Stimulated activated naive CD8-positive, alpha-beta T cell treated with anti-CD3 and anti-CD28 coated beads, Interleukin-15, Interleukin-2, amounts not matched to agents 100 U/mL and 50 U/mL, for 24 hours (primary cell): ENCODE measurements around the gene BIN1.

Experiments
- ATAC-seq: fragments of 150-1000 bp; cut with Tn5 transposase; one replicate; pipeline ENCODE4 v1.10.0; 2021
- DNase-seq: peaks from one replicate; pipeline ENCODE4 v3.0.0; 2021

The BIN1 gene

DNA sequence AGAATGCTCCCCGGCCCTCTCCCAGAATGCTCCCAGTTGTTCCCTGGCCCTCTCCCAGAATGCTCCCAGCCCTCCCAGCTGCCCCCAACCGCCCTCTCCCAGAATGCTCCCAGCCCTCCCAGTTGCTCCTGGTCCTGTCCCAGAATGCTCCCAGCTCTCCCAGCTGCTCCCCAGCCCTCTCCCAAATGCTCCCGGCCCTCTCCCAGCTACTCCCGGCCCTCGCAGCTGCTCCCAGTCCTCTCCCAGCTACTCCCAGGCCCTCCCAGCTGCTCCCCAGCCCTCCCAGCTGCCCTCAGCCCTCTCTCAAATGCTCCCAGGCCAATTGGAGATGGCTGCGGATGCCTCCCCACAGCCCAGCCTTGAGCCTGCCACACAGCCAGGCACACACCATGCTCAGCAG is 31.1 kb downstream of the BIN1 start:
- DNase-seq, result no peak
- ATAC-seq, result no peak

DNA sequence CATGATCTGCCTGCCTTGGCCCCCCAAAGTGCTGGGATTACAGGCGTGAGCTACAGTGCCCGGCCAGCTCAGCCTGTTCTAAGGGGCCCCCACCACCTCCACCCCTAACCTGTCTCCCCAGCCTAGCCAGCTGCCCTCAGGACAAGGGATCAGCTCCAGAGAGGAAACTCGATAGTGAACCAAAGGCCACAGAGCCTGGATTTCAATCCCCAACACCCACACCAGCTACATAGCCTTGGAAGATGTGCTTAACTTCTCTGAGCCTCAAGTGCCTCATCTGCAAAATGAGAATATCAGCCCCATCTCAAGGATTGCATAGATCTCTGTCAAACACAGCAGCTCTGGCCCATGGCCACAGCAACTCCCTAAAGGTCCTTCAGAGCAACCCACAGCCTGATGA is 32.0 kb downstream of the BIN1 start:
- no peak for DNase-seq
- ATAC-seq, result no peak

DNA sequence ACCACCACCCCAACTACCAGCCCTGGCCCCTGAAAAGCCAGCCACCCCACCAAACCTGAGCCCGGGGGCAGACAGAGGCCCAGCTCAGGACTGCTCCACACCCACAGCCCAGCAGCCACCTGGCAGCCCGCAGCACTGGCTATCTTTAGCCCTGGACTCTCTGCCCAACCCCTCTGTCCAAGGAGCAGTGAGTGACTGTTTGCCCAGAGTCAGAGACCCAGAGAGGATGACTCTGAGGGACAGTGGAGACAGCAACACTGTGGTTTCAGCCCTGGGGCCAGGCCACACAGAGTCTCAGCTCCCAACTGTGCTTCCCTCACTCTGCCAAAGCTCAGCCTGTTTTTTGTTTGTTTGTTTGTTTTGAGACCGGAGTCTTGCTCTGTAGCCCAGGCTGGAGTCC is 32.6 kb downstream of the BIN1 start:
- no peak for ATAC-seq
- DNase-seq, result no peak

DNA sequence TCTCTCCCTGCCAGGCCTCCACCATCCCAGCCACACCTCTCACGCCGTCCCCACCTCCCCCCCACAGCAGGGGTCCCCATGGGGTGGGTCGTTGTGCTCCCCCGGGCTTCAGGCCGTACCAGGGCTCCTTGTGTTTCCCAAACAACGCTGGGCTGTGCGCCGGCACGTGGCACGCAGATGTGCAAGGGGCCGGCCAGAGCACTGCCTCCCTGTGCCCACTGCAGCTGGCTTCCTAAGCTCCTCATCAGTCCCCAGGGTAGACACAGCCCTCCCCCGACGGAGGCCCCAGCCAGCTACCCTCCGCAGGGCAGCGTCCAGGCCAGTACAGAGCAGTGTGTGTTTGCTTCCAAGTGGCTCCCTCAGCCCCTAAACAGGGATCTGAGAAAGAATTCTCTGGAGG is 34.0 kb downstream of the BIN1 start:
- DNase-seq (no peak), ATAC-seq (no peak)

DNA sequence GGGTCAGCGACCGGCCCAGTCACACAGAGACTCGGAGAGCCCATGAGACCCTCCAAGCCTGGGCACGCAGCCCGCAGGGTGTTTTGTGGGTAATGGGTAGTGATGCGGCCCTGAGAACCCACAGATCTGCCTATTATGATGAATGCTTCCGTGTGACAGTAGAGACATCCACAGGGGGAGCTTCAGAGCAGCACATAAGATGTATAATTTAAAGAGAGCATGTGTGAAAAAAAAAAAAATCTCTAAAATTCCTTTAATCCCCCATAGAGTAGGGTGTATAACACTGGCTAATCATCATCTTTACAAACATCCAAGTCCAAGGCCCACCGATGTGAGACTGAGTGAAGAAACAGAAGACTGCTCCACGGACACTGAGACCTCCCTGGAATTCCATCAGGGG is 34.6 kb downstream of the BIN1 start:
- ATAC-seq (no peak), DNase-seq (no peak)

DNA sequence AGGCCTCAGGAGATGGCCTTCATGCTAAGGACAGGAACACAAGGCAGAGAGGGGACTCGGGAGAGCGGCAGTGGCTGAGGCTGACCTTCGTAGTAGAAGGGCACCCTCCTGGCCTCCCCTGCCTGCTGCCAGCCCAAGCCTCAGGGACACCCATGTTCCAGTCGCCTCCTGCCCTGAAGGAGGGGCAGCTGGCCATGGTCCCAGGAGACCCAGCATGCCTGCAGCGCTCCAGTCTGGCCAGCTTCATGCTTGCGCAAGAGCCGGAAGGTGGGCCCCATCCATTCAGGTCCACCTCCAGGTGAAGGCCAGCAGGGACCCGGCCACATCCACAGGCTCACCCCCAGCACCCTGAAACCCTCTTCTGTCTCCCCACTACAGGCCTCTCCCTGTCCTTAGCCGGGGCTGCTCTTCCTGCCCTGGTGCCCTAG is 35.0 kb downstream of the BIN1 start:
- no peak for DNase-seq
- ATAC-seq, result no peak

DNA sequence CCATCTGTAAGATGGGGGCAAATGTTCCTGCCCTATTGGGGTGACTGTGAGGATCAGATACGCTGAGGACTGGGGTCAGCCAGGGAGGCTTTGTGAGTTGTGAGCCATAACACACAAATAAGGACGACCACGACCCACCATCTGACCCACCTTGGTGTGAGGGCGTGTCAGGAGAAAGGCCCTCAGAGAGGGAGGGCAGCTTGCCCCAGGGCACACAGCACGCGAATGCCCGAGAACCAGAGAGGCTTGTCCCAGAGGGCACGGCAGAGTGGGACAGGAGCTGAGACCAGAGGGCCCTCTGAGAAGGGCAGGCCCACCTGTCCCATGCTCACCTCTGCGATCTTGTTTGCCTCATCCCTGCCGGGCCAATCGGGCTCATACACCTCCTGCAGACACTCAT is 36.7 kb downstream of the BIN1 start:
- ATAC-seq (no peak), DNase-seq (no peak)

DNA sequence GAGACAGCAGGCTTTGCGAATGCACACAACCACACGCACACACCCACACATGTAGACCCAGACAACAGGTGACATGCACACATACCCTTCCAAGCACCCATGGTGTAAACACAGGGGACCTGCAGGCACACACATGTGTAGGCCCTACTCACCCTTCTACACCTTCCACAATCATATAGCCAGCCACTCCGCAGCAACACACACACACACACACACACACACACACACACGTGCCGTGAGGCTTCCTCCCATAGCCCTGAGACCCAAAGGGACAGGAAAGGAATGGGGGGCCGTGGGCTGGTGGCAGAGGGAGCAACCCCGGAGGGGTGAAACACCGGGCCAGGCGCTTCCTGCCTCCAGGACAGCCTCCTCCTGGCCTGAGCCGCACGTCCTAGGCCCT is 37.4 kb downstream of the BIN1 start:
- no peak for DNase-seq
- ATAC-seq, result no peak

DNA sequence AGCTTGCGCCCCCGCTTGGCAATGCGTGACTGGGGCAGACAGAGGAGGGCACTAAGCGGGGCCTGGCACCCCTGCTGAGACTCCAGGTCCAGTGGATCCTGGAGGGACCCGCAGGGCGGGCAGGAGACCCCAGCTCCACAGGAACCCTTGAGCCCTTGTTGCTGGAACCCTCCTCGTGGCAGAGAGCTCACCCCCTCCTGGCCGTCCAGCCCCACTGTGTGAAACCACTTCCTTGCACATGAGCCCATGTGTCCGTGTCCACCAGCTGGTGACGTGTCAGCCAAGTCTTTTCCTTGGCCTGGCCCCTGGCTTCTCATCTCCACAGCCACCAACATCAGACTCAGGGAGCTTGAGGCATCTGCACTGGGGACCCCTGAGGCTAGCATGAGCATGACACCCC is 38.0 kb downstream of the BIN1 start:
- DNase-seq (no peak), ATAC-seq (no peak)

DNA sequence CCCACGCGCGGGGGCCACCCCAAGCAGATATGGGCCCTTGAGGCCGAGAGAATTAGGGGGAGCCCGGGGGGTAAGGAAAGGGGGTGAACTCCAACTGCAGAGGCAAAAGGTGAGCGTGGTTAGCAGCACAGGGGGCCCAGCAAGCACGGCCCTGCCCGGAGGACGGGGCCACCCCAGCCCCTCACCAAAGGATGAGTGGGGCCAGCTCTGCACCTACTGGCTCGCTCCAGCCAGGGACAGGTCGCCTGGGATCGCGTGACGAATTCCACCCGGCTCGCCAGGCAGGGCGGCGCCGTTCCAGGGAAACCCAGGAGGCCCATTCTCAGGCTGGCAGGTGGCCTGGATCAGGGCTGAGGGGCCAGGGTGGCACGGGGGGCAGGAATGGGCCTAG is 38.6 kb downstream of the BIN1 start:
- ATAC-seq, result no peak
- no peak for DNase-seq

DNA sequence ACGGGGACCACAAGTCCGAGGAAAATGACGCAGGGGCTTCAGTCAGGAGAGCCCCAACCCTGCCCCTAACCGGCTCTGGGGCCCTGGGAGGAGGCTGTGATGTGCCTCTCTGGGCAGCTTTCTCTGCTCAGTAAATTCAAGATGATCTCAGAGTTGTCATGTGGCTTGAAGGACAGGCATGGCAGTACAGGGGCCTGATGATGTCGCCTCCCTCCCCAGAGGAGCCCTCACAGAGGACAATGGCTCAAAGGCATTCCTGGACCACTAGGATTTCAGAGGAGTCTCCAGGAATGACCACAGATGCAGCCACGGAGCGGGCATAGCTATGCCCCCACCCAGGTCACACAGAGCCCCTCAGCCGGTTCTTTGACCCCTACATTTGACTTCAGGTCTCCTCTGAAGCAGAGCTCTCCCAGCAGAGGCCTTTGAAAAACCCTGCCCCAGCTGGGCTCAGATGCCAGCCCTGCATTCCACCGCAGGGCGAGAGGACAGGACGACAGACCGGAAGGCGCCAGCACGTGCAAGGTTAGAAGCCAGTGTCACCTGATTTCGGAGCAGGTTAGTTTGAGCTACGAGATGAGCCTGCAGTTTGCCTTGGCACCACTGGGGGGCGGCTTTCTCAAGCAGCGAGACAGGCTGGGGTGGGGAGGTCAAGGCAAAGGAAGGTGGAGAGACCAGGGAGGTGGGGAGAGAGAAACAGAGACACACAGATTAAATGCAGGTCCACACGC is 39.2 kb downstream of the BIN1 start:
- DNase-seq (peak; percentile 82), ATAC-seq (peak; percentile 19)

DNA sequence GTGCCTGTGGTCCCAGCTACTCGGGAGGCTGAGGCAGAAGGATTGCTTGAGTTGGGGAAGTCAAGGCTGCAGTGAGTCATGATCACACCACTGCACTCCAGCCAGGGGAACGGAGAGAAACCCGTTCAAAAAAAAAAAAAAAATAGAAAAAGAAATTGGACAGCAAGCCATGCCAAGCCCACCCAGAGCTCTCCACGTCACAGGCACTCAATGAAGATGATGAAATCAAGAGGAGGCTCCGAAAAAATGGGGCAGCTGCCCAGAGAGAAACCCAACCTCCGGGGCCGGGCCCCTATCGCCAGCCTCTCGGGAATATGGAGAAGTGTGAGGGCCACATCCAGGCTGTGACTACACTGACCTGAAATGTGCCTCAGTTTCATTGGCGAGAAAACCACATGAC is 40.0 kb downstream of the BIN1 start:
- no peak for ATAC-seq
- no peak for DNase-seq

DNA sequence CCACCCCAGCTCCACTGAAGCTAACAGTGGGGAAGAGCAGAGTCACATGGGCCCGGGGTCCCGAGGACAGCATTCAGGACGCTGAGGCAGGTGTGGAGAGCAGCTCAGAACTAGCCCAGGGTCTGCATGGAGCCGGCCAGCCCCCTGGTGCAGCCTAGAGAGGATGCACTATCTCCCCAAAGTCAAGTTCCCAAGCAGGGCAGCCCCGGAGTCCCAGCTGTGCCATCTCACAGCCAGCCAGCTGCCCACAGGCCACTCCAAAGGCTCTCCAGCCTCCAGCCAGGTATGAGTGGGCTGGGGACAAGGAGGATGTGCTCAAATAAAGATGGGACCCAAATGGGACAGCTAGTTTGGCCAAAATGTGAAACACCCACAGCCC is 41.0 kb downstream of the BIN1 start:
- no peak for ATAC-seq

DNA sequence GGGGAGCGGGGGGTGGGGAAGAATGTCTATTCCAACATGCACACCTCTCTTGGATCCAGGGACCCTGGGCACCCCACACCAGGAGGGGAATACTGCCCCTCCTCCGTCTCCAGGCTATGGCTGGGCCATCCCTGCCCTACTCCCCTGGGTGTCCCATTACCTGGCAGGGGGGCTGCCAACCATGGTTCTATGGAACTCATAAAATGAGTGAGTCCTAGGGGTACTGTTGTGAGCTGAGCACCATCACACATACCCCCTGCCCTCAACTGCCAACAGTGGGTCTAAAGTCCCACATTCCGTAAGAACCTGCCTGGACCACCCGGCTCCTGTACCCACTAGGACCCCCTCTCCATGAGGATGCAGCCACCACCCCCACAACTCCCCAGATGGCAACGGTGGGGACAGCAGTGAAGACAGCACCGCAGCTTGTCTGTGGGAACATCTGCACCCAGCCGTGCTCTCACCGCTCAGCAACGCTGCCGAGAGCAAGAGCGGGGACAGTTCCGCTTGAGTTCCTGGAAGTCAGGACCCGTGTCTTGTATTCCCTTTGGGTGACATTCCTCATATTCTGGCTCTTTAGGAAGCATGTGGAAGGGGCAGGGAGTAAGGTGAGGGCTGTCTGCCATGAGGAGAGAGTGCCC is 41.5 kb downstream of the BIN1 start:
- DNase-seq (no peak), ATAC-seq (no peak)

More for the DNA sequence above, 41.0 kb downstream of the BIN1 start:
- no peak for DNase-seq

DNA sequence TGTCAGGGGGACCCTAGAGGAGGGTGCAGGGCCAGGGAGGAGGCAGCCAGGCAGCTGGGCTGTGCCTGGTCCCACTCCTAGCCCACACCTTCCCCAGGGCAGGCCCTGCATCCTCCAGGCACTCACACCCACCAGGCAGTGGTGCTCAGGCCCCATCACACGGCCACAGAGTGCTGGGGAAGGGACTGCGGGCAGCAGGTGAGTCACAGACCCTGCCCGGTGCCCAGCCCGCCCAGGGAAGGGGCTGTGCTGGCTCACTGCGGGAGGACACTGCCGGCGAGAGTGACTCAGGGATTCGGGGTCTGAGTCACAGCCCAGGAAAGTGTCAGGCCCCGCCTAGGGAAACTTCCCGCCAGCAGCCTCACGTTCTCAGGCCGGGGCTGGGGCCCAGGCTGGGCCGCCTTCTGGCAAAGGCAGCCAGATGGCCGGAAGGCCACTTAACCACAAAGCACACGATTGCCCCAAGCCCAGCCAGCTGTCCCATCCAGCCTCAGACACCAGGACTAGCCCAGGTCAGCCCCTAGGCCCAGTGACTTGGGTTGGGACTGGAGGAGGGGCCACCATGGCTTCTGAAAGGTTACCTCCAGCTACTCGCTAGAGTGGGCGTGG is 42.2 kb downstream of the BIN1 start:
- DNase-seq (peak; percentile 85), ATAC-seq (peak; percentile 95)

DNA sequence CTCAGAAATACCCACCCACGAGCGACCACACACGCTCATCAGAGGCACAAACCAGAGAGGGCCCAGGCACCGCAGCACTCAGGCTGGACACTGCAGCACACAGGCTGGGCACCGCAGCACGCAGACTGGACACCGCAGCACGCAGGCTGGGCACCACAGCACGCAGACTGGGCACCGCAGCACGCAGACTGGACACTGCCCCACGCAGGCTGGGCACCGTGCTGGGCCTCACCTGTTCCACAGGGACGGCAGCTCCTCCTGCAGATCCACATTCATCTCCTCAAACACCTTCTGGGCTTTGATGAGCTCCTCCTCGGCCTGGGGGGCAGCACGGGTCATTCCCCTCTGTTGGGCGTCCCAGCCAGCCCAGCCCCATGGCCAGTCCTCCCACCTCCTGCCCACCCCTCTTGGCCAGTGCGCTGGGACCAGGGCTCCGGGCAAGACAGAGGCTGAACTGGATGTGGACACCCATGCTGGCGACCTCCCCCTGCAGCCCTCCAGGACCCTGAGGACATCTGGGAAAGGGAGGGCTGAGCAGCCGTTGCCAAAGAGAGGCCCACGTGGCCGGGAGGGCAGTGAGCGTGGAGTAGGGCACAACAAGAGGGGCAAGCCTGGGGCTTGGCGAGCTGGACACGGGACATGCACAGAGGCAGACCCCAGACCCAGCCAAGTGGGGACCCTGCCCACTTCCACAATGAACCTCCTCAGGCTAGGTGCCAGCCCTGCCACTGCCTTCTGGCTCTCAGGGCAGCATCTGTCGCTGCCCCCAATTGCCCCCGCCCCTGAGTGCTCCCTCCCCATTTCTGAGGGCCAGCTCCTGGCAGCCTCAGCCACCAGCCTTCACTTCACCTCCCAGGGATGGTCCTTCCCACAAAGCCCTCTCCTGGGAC is 43.0 kb downstream of the BIN1 start:
- DNase-seq, result no peak
- no peak for ATAC-seq

DNA sequence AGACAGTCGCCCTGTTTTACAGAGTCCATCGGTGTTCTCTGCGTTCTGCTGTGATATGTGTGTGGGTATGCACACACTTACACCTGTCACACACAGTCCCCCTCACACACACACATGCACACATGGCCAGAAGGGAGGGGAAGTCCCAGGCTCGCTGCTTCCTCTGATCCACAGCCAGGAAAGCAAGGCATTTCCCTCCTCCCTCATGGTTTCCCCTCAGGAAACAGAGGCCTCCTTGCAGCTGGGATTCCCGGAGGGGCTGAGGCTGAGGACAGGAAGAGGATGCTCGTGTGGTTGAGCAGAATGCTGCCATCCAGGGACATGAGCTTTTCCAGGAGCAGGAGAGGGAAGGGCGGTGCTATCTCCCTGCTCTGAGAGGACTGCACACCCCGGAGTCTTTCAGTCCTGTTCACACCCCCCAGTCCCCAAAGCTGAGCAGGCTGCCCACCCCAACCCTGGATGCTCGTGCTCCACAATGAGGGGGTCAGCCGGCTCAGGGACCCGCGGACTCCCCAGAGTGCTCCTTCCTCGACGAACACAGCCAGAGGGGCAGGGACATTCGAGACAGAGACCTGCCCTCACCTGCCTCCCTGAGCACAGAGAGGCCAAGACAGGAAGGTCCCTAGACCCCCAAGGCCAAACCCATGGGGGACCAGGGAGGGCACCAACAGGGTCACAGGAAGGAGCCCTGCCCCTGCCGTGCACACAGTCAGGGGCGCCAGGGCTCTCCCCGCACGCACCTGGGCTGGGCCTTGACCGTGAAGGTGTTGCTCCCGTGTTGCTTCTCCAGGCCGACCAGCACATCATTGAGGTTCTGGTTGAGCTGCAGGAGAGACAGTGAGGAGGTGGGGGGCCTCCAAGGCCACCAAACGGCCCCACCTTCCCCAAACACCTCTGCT is 45.3 kb downstream of the BIN1 start:
- ATAC-seq, result no peak

DNA sequence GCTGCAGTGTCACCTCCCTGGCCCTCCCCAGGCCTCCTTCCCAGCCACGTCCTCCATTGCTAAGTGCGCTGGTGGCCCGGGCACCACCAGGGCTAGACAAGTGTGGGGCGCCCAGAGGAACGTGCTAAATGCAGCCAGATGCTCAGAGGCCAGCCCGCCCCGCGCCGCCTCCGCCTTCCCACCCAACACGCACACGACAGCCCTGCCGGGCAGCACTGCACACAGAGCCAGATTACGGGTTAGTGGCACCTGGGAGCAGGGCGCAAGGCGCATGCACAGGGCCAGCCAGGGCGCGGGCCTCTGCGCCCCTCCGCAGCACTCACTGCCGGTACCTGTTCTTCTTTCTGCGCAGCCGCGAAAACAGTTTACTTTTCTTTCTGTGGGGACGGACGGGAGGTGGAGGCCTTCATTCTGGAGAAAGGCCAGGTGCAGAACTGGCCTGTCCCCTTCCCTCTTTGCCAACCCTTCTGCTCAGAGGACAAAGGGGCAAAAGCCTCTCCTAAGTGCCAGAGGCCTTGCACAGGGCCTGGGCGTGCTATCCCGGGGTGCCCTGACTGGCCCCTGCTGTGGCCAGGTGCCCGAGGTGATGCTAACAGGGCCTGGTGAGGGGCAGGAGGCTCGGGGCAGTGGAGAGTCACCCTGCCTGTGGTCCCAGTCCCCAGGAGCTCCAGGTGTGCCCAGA is 46.5 kb downstream of the BIN1 start:
- no peak for ATAC-seq
- DNase-seq, result no peak

More for the DNA sequence above, 45.3 kb downstream of the BIN1 start:
- DNase-seq, result no peak

DNA sequence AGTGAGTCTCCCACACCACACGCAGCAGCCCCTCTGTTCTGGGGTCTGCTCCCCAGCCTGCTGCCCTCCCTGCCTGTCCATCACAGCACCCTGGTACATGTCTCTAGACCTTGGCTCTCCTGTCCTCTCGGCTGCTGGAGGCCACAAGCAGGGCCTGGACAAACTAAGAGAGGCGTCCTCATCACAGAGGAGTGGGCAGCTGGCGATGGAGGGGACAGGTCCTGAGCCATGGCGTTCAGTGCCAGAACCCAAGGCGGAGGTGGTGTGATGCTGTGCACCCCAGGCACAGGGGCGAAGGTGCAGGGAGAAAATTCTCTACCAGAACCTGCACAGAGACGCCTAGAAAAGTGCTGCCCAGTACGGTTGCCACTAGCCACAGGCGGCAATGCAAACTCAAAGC is 47.4 kb downstream of the BIN1 start:
- DNase-seq, result no peak
- no peak for ATAC-seq

DNA sequence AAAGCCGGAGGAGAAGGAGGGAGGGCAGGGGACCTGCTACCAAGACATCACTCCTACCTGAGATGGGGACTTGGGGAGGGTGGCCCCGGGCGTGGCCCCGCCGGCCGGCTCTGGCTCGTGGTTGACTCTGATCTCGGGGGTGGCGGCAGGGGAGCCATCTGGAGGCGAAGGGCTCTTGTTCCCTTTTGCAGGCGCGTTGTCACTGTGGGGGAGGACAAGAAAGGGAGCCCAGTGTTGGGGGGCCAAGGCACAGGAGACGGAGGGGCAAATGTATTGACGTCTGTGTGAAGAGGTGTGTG is 48.1 kb downstream of the BIN1 start:
- DNase-seq (no peak), ATAC-seq (no peak)

DNA sequence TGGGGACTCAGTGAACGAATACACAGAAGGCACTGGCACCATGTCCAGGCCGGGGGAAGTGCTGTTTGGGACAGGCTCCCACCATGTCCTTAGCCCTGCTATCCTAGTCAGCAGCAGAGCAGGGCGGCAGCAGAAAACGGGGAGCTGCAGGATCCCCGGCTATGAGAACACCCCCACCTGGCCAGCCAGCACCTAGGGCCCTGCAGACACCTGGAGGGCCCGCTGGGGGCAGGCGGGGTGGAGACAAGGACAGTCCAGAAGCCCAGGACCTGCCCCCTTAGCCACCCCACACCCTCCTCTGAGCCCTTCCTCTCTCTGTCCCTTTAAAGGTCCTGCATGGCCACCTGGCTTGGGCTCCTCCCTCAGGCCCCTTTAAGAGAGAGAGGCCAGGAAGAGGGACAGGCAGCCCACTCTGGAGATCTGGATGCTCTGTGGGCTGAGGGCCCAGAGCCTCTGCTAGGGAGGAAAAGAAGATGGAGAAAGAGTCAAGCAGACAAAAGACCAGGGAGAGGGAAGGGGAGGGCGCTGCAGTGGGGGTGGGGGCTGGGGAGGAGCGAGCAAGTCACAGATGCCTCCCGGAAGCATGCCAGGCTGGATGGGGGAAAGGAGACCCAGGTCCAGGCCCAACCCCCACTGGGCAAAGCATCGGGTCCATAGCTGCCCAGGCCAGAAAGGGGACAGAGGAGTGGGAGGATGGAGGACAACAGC is 48.6 kb downstream of the BIN1 start:
- ATAC-seq, result no peak
- no peak for DNase-seq
